ENCODE data around the gene CNOT10.
"Not testable (repeated sequence)": the region's sequence is repeated elsewhere in the genome, so short reads cannot be mapped to it uniquely, and the experiment has no call there.

The CNOT10 gene

GRCh38 chr3:32781211-32781968 is 96.4 kb downstream of the CNOT10 start:
- peak overlapping the region; percentile 58 for H3K4me3 ChIP-seq (ENCODE audit: low read depth, low read length)
- peak; percentile 87 for TF ChIP-seq CTCF (IDR thresholded peaks at IDR 0.05; ENCODE audit: low read depth, low read length)

GRCh38 chr3:32781969-32782270 is 96.9 kb downstream of the CNOT10 start:
- not testable (repeated sequence) for H3K4me3 ChIP-seq (ENCODE audit: low read depth, low read length)

DNA sequence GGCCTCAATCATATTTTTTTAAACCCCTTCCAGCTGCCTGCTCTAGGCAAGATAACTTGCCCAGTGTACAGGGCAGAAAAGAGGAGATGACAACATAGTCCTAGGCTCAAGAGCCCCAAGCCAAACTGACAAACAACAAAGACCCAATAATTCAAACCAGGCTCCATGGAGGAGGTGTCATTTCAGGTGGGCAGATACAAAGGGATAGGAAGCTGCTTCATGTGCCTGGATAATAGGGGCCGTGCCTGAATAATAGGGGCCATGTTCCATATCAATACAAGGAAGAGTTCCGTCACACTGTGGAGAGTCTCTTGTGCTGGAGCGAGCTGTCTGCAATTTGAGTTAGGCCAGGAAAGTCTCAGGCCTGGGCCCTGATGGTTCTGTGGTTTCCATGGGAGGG is 97.4 kb downstream of the CNOT10 start:
- no peak overlapping the region for H3K4me3 ChIP-seq (ENCODE audit: low read depth, low read length)
- no peak for TF ChIP-seq CTCF (IDR thresholded peaks at IDR 0.05; ENCODE audit: low read depth, low read length)

DNA sequence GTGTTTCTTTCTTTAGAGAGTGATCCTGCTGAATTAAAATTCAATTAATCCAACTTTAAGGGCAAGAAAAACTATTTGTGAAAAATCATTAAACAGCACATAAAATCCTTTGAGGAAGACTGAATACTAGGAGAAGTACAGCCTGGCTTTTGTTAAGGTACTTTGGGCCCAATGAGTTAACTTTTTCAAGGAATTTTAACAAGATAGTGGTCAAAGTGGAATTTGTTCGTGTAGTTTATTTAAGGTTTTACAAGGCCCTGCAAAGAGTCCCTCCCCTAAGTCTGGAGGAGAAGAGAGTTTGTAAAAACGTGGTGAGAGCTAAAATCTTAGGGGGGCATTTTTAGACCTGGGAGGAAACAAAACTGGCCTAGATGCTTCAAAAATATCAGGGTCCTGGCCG is 106.8 kb downstream of the CNOT10 start:
- no peak for TF ChIP-seq CTCF (IDR thresholded peaks at IDR 0.05; ENCODE audit: low read depth, low read length)
- no peak overlapping the region for H3K4me3 ChIP-seq (ENCODE audit: low read depth, low read length)

GRCh38 chr3:32794487-32795308 is 109.7 kb downstream of the CNOT10 start:
- no peak overlapping the region for H3K4me3 ChIP-seq (ENCODE audit: low read depth, low read length)
- TF ChIP-seq CTCF (IDR thresholded peaks at IDR 0.05; ENCODE audit: low read depth, low read length): no peak

DNA sequence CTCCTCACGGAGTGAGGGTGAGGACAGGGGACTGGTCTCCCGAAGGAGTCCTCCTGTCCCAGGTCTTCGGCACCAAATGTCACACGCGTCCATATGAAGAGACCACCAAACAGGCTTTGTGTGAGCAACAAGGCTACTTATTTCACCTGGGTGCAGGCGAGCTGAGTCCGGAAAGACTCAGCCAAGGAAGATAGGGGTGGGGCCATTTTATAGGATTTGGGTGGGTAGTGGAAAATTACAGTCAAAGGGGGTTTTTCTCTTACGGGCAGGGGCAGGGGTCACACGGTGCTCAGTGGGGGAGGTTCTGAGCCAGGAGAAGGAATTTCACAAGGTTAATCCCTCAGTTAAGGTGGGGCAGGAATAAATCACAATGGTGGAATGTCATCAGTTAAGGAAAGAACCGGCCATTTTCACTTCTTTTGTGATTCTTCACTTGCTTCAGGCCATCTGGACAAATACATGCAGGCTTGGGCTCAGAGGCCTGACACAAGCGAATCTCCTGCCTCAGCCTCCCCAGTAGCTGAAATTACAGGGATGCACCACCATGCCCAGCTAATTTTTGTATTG is 111.5 kb downstream of the CNOT10 start:
- not testable (repeated sequence) for H3K4me3 ChIP-seq (ENCODE audit: low read depth, low read length)

DNA sequence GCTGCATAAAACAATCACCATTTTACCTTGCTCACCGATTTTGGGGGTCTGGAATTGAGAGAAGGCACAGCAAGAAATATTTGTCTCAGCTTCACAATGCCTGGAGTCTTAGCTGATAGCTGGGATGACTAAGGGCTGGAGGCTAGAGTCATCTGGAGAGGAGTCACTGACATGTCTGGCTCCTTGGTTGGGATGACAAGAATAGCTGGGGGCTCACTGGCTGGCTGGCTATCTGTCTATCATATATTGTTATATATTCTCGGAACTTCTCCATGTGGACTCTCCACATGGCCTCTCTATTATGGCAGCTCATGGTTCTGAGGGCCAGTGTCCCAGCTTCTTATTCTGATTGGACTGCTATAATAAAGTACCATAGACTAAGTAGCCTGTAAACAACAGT is 112.8 kb downstream of the CNOT10 start:
- TF ChIP-seq CTCF (IDR thresholded peaks at IDR 0.05; ENCODE audit: low read depth, low read length): no peak
- no peak overlapping the region for H3K4me3 ChIP-seq (ENCODE audit: low read depth, low read length)

GRCh38 chr3:32801440-32801839 is 116.5 kb downstream of the CNOT10 start:
- H3K4me3 ChIP-seq (ENCODE audit: low read depth, low read length): not testable (repeated sequence)

Data from WI38 (cell line).